PC-9 (cell line): ENCODE data around the gene IQCM. TPM values are rescaled to one million over a fixed set of nuclear protein-coding genes. Genes with fewer than 3 reads are reported as not detected.

Source experiments
- BruUV-seq: library from RNA; stranded (reverse); fragments of 400-500 nt; replicated peaks from 2 replicates; lab custom pipeline; 2021; lab: Mats Ljungman, UMichigan
- CTCF ChIA-PET: fragments of 300-600 bp; sonication (Branson Sonifier 250); formaldehyde crosslinking; loops from one replicate; lab custom pipeline; 2022; ENCODE audit warnings: antibody characterized with exemption; lab: Charles Lee
- POLR2A ChIA-PET: fragments of 300-600 bp; sonication (Branson Sonifier 250); formaldehyde crosslinking; loops from one replicate; lab custom pipeline; 2022; ENCODE audit warnings: antibody characterized with exemption; ENCODE audit not compliant: unreplicated experiment; lab: Charles Lee
- DNase-seq, 2 experiments: peaks; one replicate each; pipeline versions ENCODE4 v3.0.0 to v3.0.0-alpha.2; 2015 to 2022; ENCODE audit warnings: mixed read lengths in 1 of 2
- H2AFZ ChIP-seq: fragments of 200-600 bp; sonication (generic); 2 replicates; pipeline ENCODE4 v1.8.1; 2017; ENCODE audit warnings: antibody characterized with exemption
- H3F3A ChIP-seq: fragments of 200-600 bp; sonication (generic); 2 replicates; pipeline ENCODE4 v1.8.1; 2017; ENCODE audit warnings: antibody characterized with exemption, mild to moderate bottlenecking, low read depth; ENCODE audit not compliant: insufficient read depth
- H3K27ac ChIP-seq: fragments of 200-600 bp; sonication (generic); 2 replicates; pipeline ENCODE4 v1.6.1; 2016; ENCODE audit warnings: mixed run types
- H3K27me3 ChIP-seq: fragments of 200-600 bp; sonication (generic); 2 replicates; pipeline ENCODE4 v1.6.1; 2016; ENCODE audit warnings: low read depth, mixed run types; ENCODE audit not compliant: insufficient read depth
- H3K36me3 ChIP-seq: fragments of 200-600 bp; sonication (generic); 2 replicates; pipeline ENCODE4 v1.6.1; 2016; ENCODE audit warnings: low read depth, mixed run types
- H3K4me1 ChIP-seq: fragments of 200-600 bp; sonication (generic); replicated peaks from 2 replicates; pipeline ENCODE4 v1.6.1; 2016; ENCODE audit warnings: mixed run types; ENCODE audit not compliant: insufficient read depth
- H3K4me2 ChIP-seq: fragments of 200-600 bp; sonication (generic); 2 replicates; pipeline ENCODE4 v1.6.1; 2017; ENCODE audit warnings: mixed run types
- H3K4me3 ChIP-seq: fragments of 200-600 bp; sonication (generic); 2 replicates; pipeline ENCODE4 v1.6.1; 2016; ENCODE audit warnings: mixed run types
- H3K79me2 ChIP-seq: fragments of 200-600 bp; sonication (generic); 2 replicates; pipeline ENCODE4 v1.6.1; 2017; ENCODE audit warnings: low read depth, mixed run types
- H3K9me2 ChIP-seq: fragments of 200-600 bp; sonication (generic); 2 replicates; pipeline ENCODE4 v1.8.1; 2017; ENCODE audit warnings: mild to moderate bottlenecking; ENCODE audit not compliant: insufficient read depth
- H3K9me3 ChIP-seq: fragments of 200-600 bp; sonication (generic); 2 replicates; pipeline ENCODE4 v1.8.1; 2016; ENCODE audit warnings: low read depth; ENCODE audit not compliant: insufficient read depth
- H4K20me1 ChIP-seq: fragments of 200-600 bp; sonication (generic); 2 replicates; pipeline ENCODE4 v1.8.1; 2017; ENCODE audit not compliant: insufficient read depth
- EZH2 ChIP-seq: fragments of 200-600 bp; sonication (generic); IDR thresholded peaks from 2 replicates; pipeline ENCODE4 v1.8.0; 2017; ENCODE audit warnings: antibody characterized with exemption, low read depth
- intact Hi-C: fragments of 100-400 bp; cut with micrococcal nuclease; formaldehyde crosslinking; loops from one replicate; pipeline ENCODE4 v1.10.0; 2022; ENCODE audit not compliant: unreplicated experiment
- total RNA-seq: library from RNA; stranded (reverse); gene quantifications from 2 replicates; pipeline ENCODE4 v1.2.3, GENCODE V29; 2021
- TF ChIP-seq, protein P1 (sequence below): fragments of 200-600 bp; sonication (generic); conservative IDR thresholded peaks from 2 replicates; pipeline ENCODE4 v1.6.1; 2017; ENCODE audit warnings: mixed run types, antibody characterized with exemption, mild to moderate bottlenecking, moderate library complexity

IQCM gene
- total RNA-seq, 1 experiment from 2014 or later, result not detected

DNA sequence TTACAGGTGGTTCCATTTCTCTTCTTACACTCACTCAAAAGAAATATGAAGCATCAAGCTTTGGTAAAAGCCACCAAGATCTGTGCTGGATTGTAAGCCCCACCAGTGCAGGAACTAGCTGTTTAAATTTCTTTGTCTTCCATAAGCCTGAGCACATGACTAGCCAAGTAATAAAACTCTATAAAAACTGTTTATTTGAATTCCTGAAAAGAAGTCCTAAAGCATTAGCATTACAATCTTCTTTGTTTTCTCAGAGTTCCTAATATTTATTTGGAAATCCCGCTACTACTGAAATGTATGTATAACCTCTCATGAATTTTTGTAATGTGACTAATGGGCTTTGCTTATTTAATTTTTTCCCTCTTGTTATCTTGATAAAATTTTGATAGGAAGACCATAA lies 65.9 kb downstream of the IQCM start:
- Histone ChIP-seq H3K4me2 (no peak overlapping the region), H3K27me3 (no peaks in the 10 kb centered on the region), H3K4me3 (no peak overlapping the region), H3K27ac (no peak overlapping the region), H3K79me2 (no peaks in the 10 kb centered on the region), H3K4me1 (no peaks in the 10 kb centered on the region), H3K9me3 (no peaks in the 10 kb centered on the region), H3F3A (no peaks in the 10 kb centered on the region), H4K20me1 (no peaks in the 10 kb centered on the region), H3K36me3 (no peaks in the 10 kb centered on the region), H3K9me2 (no peaks in the 10 kb centered on the region), H2AFZ (no peak overlapping the region)
- DNase-seq, result no peak
- CTCF ChIA-PET, result no interaction called here
- POLR2A ChIA-PET, result no interaction called here
- intact Hi-C loops, result no loop called here
- TF ChIP-seq, protein P1, sequence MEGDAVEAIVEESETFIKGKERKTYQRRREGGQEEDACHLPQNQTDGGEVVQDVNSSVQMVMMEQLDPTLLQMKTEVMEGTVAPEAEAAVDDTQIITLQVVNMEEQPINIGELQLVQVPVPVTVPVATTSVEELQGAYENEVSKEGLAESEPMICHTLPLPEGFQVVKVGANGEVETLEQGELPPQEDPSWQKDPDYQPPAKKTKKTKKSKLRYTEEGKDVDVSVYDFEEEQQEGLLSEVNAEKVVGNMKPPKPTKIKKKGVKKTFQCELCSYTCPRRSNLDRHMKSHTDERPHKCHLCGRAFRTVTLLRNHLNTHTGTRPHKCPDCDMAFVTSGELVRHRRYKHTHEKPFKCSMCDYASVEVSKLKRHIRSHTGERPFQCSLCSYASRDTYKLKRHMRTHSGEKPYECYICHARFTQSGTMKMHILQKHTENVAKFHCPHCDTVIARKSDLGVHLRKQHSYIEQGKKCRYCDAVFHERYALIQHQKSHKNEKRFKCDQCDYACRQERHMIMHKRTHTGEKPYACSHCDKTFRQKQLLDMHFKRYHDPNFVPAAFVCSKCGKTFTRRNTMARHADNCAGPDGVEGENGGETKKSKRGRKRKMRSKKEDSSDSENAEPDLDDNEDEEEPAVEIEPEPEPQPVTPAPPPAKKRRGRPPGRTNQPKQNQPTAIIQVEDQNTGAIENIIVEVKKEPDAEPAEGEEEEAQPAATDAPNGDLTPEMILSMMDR, result no peak
- TF ChIP-seq EZH2, result no peak
- BruUV-seq, result no TSS peak

DNA sequence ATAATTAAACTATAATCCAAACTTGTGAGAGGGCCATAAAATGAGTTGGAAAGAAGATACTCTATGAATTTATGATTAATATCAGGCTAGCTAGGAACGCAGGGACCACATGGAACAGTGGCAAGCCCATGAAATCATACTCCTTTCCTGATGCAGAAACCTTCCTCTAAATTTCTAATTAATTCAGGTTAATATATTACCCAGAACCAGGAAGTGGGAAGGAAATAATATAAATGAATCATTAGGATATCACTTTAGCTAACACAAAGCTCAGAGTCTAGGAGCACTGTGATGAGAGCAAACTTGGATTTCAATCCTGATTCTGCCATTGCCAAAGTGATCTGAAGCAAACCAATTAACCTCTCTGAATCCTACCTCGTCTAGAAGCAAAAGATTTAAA lies 68.0 kb downstream of the IQCM start:
- Histone ChIP-seq H4K20me1 (no peaks in the 10 kb centered on the region), H3K27ac (no peak overlapping the region), H3K4me3 (no peak overlapping the region), H3K9me2 (no peaks in the 10 kb centered on the region), H3F3A (no peaks in the 10 kb centered on the region), H3K36me3 (no peaks in the 10 kb centered on the region), H3K4me2 (no peak overlapping the region), H3K9me3 (no peaks in the 10 kb centered on the region), H3K27me3 (no peaks in the 10 kb centered on the region), H3K79me2 (no peaks in the 10 kb centered on the region), H2AFZ (no peak overlapping the region), H3K4me1 (no peaks in the 10 kb centered on the region)
- POLR2A ChIA-PET, result no interaction called here
- TF ChIP-seq EZH2, result no peak
- TF ChIP-seq, protein P1, result no peak
- no peak for DNase-seq
- CTCF ChIA-PET, result no interaction called here
- intact Hi-C loops, result no loop called here
- no TSS peak for BruUV-seq

DNA sequence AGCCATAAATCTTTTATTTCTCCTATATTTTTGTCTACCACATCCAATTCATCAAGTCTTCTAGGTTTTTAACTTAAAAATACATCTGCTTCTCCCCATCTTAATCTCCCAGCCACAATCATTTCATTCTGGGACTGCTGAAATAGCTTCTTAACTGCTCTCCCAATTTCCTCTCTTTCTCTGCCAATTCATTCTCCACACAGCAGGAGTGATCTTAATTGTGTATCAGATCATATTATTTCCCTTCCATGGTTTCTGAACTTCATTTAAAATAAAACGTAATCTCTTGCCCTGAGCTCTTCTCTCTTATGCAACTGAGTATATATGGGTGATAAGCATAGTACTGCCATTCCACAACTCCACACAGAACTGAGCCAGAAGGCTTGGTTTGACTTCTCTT lies 69.4 kb downstream of the IQCM start:
- H3K27me3 ChIP-seq, result no peaks in the 10 kb centered on the region
- H3K4me3 ChIP-seq, result no peak overlapping the region
- CTCF ChIA-PET, result no interaction called here
- no peaks in the 10 kb centered on the region for H3K79me2 ChIP-seq
- no peaks in the 10 kb centered on the region for H3F3A ChIP-seq
- H3K4me2 ChIP-seq, result no peak overlapping the region
- no peaks in the 10 kb centered on the region for H3K9me3 ChIP-seq
- intact Hi-C loops, result no loop called here
- no peaks in the 10 kb centered on the region for H3K4me1 ChIP-seq
- no peaks in the 10 kb centered on the region for H4K20me1 ChIP-seq
- no peak overlapping the region for H3K27ac ChIP-seq
- TF ChIP-seq EZH2, result no peak
- TF ChIP-seq, protein P1, result no peak
- no peaks in the 10 kb centered on the region for H3K36me3 ChIP-seq
- no peak for DNase-seq
- no peak overlapping the region for H2AFZ ChIP-seq
- BruUV-seq, result no TSS peak
- POLR2A ChIA-PET, result no interaction called here
- H3K9me2 ChIP-seq, result no peaks in the 10 kb centered on the region
